WTC11 (cell line): ENCODE measurements around the gene PSD4. TPM values are rescaled to one million over a fixed set of nuclear protein-coding genes. Genes with fewer than 3 reads are reported as not detected.

Source experiments
- ATAC-seq: fragments of 200-7000 bp; cut with Tn5 transposase; 2 replicates; pipeline ENCODE4 v1.10.0; 2021; ENCODE audit warnings: mild to moderate bottlenecking, moderate library complexity
- CTCF ChIA-PET: fragments of 300-600 bp; sonication (Branson Sonifier 250); formaldehyde crosslinking; loops from one replicate; lab custom pipeline; 2021; ENCODE audit warnings: antibody characterized with exemption; lab: Charles Lee
- POLR2A ChIA-PET: fragments of 350-600 bp; sonication (Branson Sonifier 250); formaldehyde crosslinking; loops from one replicate; lab custom pipeline; 2021; ENCODE audit warnings: antibody characterized with exemption; lab: Charles Lee
- DNase-seq: peaks from one replicate; pipeline ENCODE4 v3.0.0; 2021; ENCODE audit warnings: low spot score
- H3K27ac Mint-ChIP-seq: 2 replicates; pipeline ENCODE4 v1.8.0; 2021; ENCODE audit warnings: mixed read lengths
- H3K27me3 Mint-ChIP-seq: 2 replicates; pipeline ENCODE4 v1.8.0; 2021; ENCODE audit warnings: low read depth, mild to moderate bottlenecking, moderate library complexity, mixed read lengths
- H3K36me3 Mint-ChIP-seq: 2 replicates; pipeline ENCODE4 v1.8.0; 2021; ENCODE audit warnings: mixed read lengths
- H3K4me1 Mint-ChIP-seq: 2 replicates; pipeline ENCODE4 v1.8.0; 2022; ENCODE audit warnings: mixed read lengths
- H3K4me3 Mint-ChIP-seq: 2 replicates; pipeline ENCODE4 v1.8.0; 2021; ENCODE audit warnings: mild to moderate bottlenecking, moderate library complexity, mixed read lengths
- H3K9me3 Mint-ChIP-seq: 2 replicates; pipeline ENCODE4 v1.8.0; 2021; ENCODE audit warnings: mixed read lengths
- ETV6 ChIP-seq: sonication (generic); formaldehyde crosslinking; IDR thresholded peaks from 2 replicates; pipeline ENCODE4 v1.8.1; 2022; ENCODE audit warnings: mild to moderate bottlenecking, missing genetic modification reagents
- GRHL2 ChIP-seq: fragments of 250-450 bp; sonication (Bioruptor Pico); IDR thresholded peaks from 2 replicates; pipeline ENCODE4 v1.8.0; 2022; ENCODE audit warnings: mild to moderate bottlenecking, moderate library complexity; ENCODE audit not compliant: insufficient replicate concordance, severe bottlenecking
- GTF2I ChIP-seq: fragments of 250-450 bp; sonication (Bioruptor Pico); conservative IDR thresholded peaks from 2 replicates; pipeline ENCODE4 v1.4.0; 2021; ENCODE audit warnings: mild to moderate bottlenecking
- NFE2L1 ChIP-seq: sonication (generic); formaldehyde crosslinking; IDR thresholded peaks from 2 replicates; pipeline ENCODE4 v1.8.1; 2023; ENCODE audit warnings: missing genetic modification reagents
- NR1H2 ChIP-seq: sonication (generic); formaldehyde crosslinking; IDR thresholded peaks from 2 replicates; pipeline ENCODE4 v1.9.0; 2021; ENCODE audit warnings: mild to moderate bottlenecking, moderate library complexity, missing genetic modification reagents
- NR2C2 ChIP-seq: sonication (generic); formaldehyde crosslinking; IDR thresholded peaks from 2 replicates; pipeline ENCODE4 v1.8.0; 2022; ENCODE audit warnings: mild to moderate bottlenecking, missing genetic modification reagents
- OVOL2 ChIP-seq: fragments of 250-450 bp; sonication (Bioruptor Pico); IDR thresholded peaks from 2 replicates; pipeline ENCODE4 v1.9.0; 2021; ENCODE audit warnings: mild to moderate bottlenecking, borderline replicate concordance
- RORB ChIP-seq: fragments of 250-450 bp; sonication (Bioruptor Pico); IDR thresholded peaks from 2 replicates; pipeline ENCODE4 v1.9.0; 2021; ENCODE audit warnings: mild to moderate bottlenecking
- SMAD3 ChIP-seq: sonication (generic); formaldehyde crosslinking; IDR thresholded peaks from 2 replicates; pipeline ENCODE4 v1.8.0; 2022; ENCODE audit warnings: missing genetic modification reagents, mild to moderate bottlenecking, borderline replicate concordance
- SP1 ChIP-seq: sonication (generic); formaldehyde crosslinking; conservative IDR thresholded peaks from 2 replicates; pipeline ENCODE4 v1.8.1; 2022; ENCODE audit warnings: missing genetic modification reagents
- TCF7 ChIP-seq: sonication (generic); formaldehyde crosslinking; IDR thresholded peaks from 2 replicates; pipeline ENCODE4 v1.8.0; 2022; ENCODE audit warnings: mild to moderate bottlenecking, low read depth, missing genetic modification reagents, moderate library complexity
- ZNF416 ChIP-seq: fragments of 250-450 bp; sonication (Bioruptor Pico); IDR thresholded peaks from 2 replicates; pipeline ENCODE4 v1.9.0; 2021; ENCODE audit warnings: mild to moderate bottlenecking, inconsistent platforms
- total RNA-seq: library from RNA; stranded (reverse); gene quantifications from 3 replicates; pipeline ENCODE4 v1.2.3, GENCODE V29; 2021
- TF ChIP-seq, protein P1 (sequence below): sonication (generic); formaldehyde crosslinking; IDR thresholded peaks from 2 replicates; pipeline ENCODE4 v1.8.1; 2022; ENCODE audit warnings: missing genetic modification reagents, borderline replicate concordance
- TF ChIP-seq, protein P2 (sequence below): fragments of 250-450 bp; sonication (Bioruptor Pico); IDR thresholded peaks from 2 replicates; pipeline ENCODE4 v2.1.2; 2022; ENCODE audit warnings: mild to moderate bottlenecking, moderate library complexity
- TF ChIP-seq, protein P3 (sequence below): sonication (generic); formaldehyde crosslinking; IDR thresholded peaks from 2 replicates; pipeline ENCODE4 v1.8.1; 2023; ENCODE audit warnings: mild to moderate bottlenecking, missing genetic modification reagents, moderate library complexity
- TF ChIP-seq, protein P4 (sequence below): sonication (generic); formaldehyde crosslinking; IDR thresholded peaks from 2 replicates; pipeline ENCODE4 v1.8.0; 2022; ENCODE audit warnings: missing genetic modification reagents
- TF ChIP-seq, protein P5 (sequence below): sonication (generic); formaldehyde crosslinking; IDR thresholded peaks from 2 replicates; pipeline ENCODE4 v1.8.1; 2023; ENCODE audit warnings: mild to moderate bottlenecking, missing genetic modification reagents

Gene PSD4
- total RNA-seq, 1 experiment from 2014 or later = 1.5 TPM

DNA sequence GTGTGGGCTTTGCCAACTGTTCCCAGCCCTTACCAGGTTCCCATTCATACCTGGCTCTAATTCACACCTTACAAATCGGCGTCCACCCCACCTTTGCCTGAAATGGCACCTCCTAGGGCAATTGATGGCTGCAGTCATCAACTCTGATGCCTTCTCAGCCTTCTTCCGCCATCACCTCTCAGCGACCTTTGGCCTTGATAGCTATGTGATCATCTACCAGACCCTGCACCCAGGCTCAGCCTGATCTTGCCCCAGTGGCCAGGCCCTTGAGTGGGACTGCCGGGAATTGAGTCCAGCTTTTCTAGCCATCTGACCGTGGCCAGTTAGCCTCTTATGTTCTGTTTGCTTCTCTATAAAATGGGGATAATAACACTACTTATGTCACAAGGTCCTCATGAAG lies 32.5 kb downstream of the PSD4 start (continued):
- TF ChIP-seq, protein P1, sequence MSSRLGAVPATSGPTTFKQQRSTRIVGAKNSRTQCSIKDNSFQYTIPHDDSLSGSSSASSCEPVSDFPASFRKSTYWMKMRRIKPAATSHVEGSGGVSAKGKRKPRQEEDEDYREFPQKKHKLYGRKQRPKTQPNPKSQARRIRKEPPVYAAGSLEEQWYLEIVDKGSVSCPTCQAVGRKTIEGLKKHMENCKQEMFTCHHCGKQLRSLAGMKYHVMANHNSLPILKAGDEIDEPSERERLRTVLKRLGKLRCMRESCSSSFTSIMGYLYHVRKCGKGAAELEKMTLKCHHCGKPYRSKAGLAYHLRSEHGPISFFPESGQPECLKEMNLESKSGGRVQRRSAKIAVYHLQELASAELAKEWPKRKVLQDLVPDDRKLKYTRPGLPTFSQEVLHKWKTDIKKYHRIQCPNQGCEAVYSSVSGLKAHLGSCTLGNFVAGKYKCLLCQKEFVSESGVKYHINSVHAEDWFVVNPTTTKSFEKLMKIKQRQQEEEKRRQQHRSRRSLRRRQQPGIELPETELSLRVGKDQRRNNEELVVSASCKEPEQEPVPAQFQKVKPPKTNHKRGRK (CRISPR knock-in tag) = no peak
- TF ChIP-seq NR2C2 (CRISPR knock-in tag) = no peak
- no peak for TF ChIP-seq OVOL2 (CRISPR knock-in tag)
- TF ChIP-seq GRHL2 = no peak
- TF ChIP-seq, protein P2, sequence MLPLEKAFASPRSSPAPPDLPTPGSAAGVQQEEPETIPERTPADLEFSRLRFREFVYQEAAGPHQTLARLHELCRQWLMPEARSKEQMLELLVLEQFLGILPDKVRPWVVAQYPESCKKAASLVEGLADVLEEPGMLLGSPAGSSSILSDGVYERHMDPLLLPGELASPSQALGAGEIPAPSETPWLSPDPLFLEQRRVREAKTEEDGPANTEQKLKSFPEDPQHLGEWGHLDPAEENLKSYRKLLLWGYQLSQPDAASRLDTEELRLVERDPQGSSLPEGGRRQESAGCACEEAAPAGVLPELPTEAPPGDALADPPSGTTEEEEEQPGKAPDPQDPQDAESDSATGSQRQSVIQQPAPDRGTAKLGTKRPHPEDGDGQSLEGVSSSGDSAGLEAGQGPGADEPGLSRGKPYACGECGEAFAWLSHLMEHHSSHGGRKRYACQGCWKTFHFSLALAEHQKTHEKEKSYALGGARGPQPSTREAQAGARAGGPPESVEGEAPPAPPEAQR (CRISPR knock-in tag) = no peak
- TF ChIP-seq NR1H2 = no peak
- no peak for TF ChIP-seq TCF7 (CRISPR knock-in tag)
- TF ChIP-seq, protein P3, sequence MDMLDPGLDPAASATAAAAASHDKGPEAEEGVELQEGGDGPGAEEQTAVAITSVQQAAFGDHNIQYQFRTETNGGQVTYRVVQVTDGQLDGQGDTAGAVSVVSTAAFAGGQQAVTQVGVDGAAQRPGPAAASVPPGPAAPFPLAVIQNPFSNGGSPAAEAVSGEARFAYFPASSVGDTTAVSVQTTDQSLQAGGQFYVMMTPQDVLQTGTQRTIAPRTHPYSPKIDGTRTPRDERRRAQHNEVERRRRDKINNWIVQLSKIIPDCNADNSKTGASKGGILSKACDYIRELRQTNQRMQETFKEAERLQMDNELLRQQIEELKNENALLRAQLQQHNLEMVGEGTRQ (CRISPR knock-in tag) = no peak
- no peak for TF ChIP-seq ZNF416
- no peak for TF ChIP-seq SP1
- TF ChIP-seq GTF2I (CRISPR knock-in tag) = no peak

DNA sequence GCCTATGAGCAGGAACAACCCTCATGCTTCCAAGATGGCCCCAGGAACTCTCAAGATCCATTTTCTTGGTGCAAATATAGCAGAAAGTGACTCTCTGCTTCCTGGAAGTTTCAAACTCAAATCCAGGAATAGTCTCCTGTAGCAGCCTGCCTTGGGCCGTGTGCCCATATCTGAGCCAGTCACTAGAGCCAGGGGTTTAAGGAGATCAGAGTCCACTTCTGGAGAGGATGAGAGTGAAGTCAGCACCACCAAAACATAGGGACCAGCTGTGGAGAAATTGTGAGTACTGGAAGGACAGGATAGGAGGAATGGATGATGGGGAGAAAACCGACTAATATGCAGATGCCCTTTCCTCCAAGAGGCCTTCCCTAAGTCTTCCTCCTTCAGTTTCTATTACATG lies 33.2 kb downstream of the PSD4 start:
- no peaks in the 10 kb centered on the region for H3K36me3 Mint-ChIP-seq
- no peaks in the 10 kb centered on the region for H3K27me3 Mint-ChIP-seq
- TF ChIP-seq ETV6 (CRISPR knock-in tag) (no peak), NR2C2 (CRISPR knock-in tag) (no peak), SMAD3 (CRISPR knock-in tag) (no peak), NFE2L1 (CRISPR knock-in tag) (no peak), RORB (CRISPR knock-in tag) (no peak)
- TF ChIP-seq, protein P4, sequence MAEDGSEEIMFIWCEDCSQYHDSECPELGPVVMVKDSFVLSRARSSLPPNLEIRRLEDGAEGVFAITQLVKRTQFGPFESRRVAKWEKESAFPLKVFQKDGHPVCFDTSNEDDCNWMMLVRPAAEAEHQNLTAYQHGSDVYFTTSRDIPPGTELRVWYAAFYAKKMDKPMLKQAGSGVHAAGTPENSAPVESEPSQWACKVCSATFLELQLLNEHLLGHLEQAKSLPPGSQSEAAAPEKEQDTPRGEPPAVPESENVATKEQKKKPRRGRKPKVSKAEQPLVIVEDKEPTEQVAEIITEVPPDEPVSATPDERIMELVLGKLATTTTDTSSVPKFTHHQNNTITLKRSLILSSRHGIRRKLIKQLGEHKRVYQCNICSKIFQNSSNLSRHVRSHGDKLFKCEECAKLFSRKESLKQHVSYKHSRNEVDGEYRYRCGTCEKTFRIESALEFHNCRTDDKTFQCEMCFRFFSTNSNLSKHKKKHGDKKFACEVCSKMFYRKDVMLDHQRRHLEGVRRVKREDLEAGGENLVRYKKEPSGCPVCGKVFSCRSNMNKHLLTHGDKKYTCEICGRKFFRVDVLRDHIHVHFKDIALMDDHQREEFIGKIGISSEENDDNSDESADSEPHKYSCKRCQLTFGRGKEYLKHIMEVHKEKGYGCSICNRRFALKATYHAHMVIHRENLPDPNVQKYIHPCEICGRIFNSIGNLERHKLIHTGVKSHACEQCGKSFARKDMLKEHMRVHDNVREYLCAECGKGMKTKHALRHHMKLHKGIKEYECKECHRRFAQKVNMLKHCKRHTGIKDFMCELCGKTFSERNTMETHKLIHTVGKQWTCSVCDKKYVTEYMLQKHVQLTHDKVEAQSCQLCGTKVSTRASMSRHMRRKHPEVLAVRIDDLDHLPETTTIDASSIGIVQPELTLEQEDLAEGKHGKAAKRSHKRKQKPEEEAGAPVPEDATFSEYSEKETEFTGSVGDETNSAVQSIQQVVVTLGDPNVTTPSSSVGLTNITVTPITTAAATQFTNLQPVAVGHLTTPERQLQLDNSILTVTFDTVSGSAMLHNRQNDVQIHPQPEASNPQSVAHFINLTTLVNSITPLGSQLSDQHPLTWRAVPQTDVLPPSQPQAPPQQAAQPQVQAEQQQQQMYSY (CRISPR knock-in tag) = no peak
- TF ChIP-seq, protein P5, sequence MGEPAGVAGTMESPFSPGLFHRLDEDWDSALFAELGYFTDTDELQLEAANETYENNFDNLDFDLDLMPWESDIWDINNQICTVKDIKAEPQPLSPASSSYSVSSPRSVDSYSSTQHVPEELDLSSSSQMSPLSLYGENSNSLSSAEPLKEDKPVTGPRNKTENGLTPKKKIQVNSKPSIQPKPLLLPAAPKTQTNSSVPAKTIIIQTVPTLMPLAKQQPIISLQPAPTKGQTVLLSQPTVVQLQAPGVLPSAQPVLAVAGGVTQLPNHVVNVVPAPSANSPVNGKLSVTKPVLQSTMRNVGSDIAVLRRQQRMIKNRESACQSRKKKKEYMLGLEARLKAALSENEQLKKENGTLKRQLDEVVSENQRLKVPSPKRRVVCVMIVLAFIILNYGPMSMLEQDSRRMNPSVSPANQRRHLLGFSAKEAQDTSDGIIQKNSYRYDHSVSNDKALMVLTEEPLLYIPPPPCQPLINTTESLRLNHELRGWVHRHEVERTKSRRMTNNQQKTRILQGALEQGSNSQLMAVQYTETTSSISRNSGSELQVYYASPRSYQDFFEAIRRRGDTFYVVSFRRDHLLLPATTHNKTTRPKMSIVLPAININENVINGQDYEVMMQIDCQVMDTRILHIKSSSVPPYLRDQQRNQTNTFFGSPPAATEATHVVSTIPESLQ (CRISPR knock-in tag) = no peak
- TF ChIP-seq, all 79 proteins: peak for 0
- ATAC-seq (no peak), DNase-seq (no peak)
- Mint-ChIP-seq H3K9me3 (no peaks in the 10 kb centered on the region), H3K4me1 (peaks cover 9% of the 10 kb centered on the region), H3K4me3 (no peak overlapping the region), H3K27ac (no peak overlapping the region)
- ChIA-PET CTCF (interaction anchor here (1.0 kb wide), 1 partner anchor 127 kb away, joined by 3 read pairs; no protein-coding TSS in a partner anchor), POLR2A (no interaction called here)
